AG04449 (cell line): ENCODE results near the gene PRRC2B.

Experiments
- CTCF ChIA-PET: fragments of 350-600 bp; formaldehyde crosslinking; extraction: SDS; loops from one replicate; lab custom pipeline; 2021; ENCODE audit warnings: antibody characterized with exemption; lab: Yijun Ruan, JAX
- POLR2A ChIA-PET: fragments of 400-600, 350-600 bp; formaldehyde crosslinking; extraction: SDS; loops from one replicate; lab custom pipeline; 2020; ENCODE audit warnings: antibody characterized with exemption, inconsistent platforms; lab: Yijun Ruan, JAX
- DNase-seq: peaks from one replicate; pipeline ENCODE4 v3.0.0-alpha.2; 2010; ENCODE audit warnings: low read depth, low spot score
- H3K4me3 ChIP-seq: 2 replicates; pipeline ENCODE4 v1.5.1; 2011; ENCODE audit warnings: low read depth, mild to moderate bottlenecking, control low read depth, low read length
- CTCF ChIP-seq: IDR thresholded peaks from one replicate; pipeline ENCODE4 v1.5.1; 2011; ENCODE audit warnings: mild to moderate bottlenecking, moderate library complexity, low read length, control low read depth, inconsistent platforms; ENCODE audit not compliant: insufficient read depth; ENCODE audit errors: missing control alignments

PRRC2B gene

GRCh38 chr9:131400627-131401026 lies 6.7 kb downstream of the PRRC2B start:
- CTCF ChIA-PET, result no interaction called here
- POLR2A ChIA-PET, result no interaction called here
- no peak overlapping the region for H3K4me3 ChIP-seq
- TF ChIP-seq CTCF, result no peak
- DNase-seq, result no peak

GRCh38 chr9:131402073-131402472 lies 8.2 kb downstream of the PRRC2B start:
- ChIA-PET POLR2A (no interaction called here), CTCF (interaction anchor here (1.5 kb wide), 1 partner anchor 9 kb away, joined by 4 read pairs; no protein-coding TSS in a partner anchor)
- TF ChIP-seq CTCF, result no peak
- H3K4me3 ChIP-seq, result peak overlapping the region; percentile 19; the same call in 1 of the 2 replicates
- no peak for DNase-seq

GRCh38 chr9:131402738-131403492 lies 9.0 kb downstream of the PRRC2B start:
- H3K4me3 ChIP-seq, result peak overlapping the region; percentile 32
- POLR2A ChIA-PET, result no interaction called here
- peak; percentile 61 for DNase-seq
- TF ChIP-seq CTCF, result no peak
- CTCF ChIA-PET, result no interaction called here

GRCh38 chr9:131403493-131403773 lies 9.5 kb downstream of the PRRC2B start:
- H3K4me3 ChIP-seq, result no peak overlapping the region
- ChIA-PET POLR2A (no interaction called here), CTCF (no interaction called here)
- DNase-seq, result no peak
- TF ChIP-seq CTCF, result no peak

DNA sequence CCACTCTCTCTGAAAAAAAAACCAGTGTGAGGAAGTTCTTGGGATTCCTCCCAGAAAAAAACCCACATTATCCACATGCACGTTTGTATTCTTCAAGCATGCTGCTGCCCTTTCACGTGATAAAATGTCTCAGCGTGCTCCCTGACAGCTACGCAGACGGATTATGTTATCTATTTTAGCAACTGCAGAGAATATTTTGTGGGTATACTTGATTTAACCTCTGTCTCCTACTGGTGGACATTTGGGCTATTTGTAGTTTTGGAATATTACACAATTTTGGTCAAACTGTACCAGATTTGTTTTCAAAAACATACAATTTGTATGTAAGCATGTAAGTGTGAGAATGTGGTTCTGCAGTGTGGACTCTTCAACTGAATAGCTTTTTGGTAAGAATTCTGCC lies 10.7 kb downstream of the PRRC2B start:
- CTCF ChIA-PET, result interaction anchor here (0.6 to 3.4 kb wide), 7 partner anchors 7 to 60 kb away, joined by 3 to 11 read pairs (median 4); no protein-coding TSS in a partner anchor
- TF ChIP-seq CTCF, result no peak
- POLR2A ChIA-PET, result interaction anchor here (1.3 kb wide), 1 partner anchor 9 kb away, joined by 3 read pairs; no protein-coding TSS in a partner anchor
- no peak for DNase-seq
- H3K4me3 ChIP-seq, result no peak overlapping the region

GRCh38 chr9:131404987-131405386 lies 11.1 kb downstream of the PRRC2B start:
- TF ChIP-seq CTCF, result no peak
- ChIA-PET POLR2A (interaction anchor here (1.0 to 1.3 kb wide), 4 partner anchors 9 to 32 kb away, joined by 3 to 6 read pairs (median 4); no protein-coding TSS in a partner anchor), CTCF (interaction anchor here (0.6 to 3.4 kb wide), 7 partner anchors 8 to 60 kb away, joined by 3 to 11 read pairs (median 4); no protein-coding TSS in a partner anchor)
- peak overlapping the region; percentile 13 for H3K4me3 ChIP-seq
- DNase-seq, result no peak
